Measurements from ENCODE around the gene C1R.

Gene C1R

GRCh38 chr12:7114851-7115250 is 22.6 kb upstream of the C1R start:
- H3K36me3 ChIP-seq (ENCODE audit: control insufficient read depth in 2 of 2, insufficient read depth in 1 of 2, low read length in 2 of 2), result peaks cover 0 to 3% of the 10 kb centered on the region in 2 experiments; a peak in 1 of 3 replicates
- ChIA-PET POLR2A (no interaction called here), CTCF (interaction anchor here (0.6 to 2.7 kb wide), 2 partner anchors 10 to 48 kb away, joined by 7 to 14 read pairs; no protein-coding TSS in a partner anchor)
- H3K27ac ChIP-seq (ENCODE audit: extremely low read depth, low read depth, low read length), result no peak overlapping the region
- no peak for TF ChIP-seq ZNF138 (tag by site-specific recombination; IDR thresholded peaks at IDR 0.05; ENCODE audit: borderline replicate concordance)
- TF ChIP-seq SP3 (tag by site-specific recombination; IDR thresholded peaks at IDR 0.05), result no peak
- TF ChIP-seq KLF10 (tag by site-specific recombination; IDR thresholded peaks at IDR 0.05), result no peak
- TF ChIP-seq EGR2 (tag by site-specific recombination; IDR thresholded peaks at IDR 0.05; ENCODE audit: low read depth), result no peak
- no peak for TF ChIP-seq ZNF366 (tag by site-specific recombination; conservative IDR thresholded peaks at IDR 0.05)
- no peak for TF ChIP-seq ZNF23 (tag by site-specific recombination; IDR thresholded peaks at IDR 0.05; ENCODE audit: borderline replicate concordance)
- no peak for TF ChIP-seq SCRT2 (tag by site-specific recombination; IDR thresholded peaks at IDR 0.05)
- TF ChIP-seq ZNF571 (tag by site-specific recombination; IDR thresholded peaks at IDR 0.05), result no peak
- no peak for TF ChIP-seq ZNF704 (tag by site-specific recombination; IDR thresholded peaks at IDR 0.05)
- no peak for TF ChIP-seq ZNF600 (tag by site-specific recombination; IDR thresholded peaks at IDR 0.05)
- TF ChIP-seq KLF8 (tag by site-specific recombination; IDR thresholded peaks at IDR 0.05), result no peak
- TF ChIP-seq ZBTB21 (tag by site-specific recombination; IDR thresholded peaks at IDR 0.05), result no peak
- no peak for TF ChIP-seq ZNF791 (tag by site-specific recombination; IDR thresholded peaks at IDR 0.05)
- TF ChIP-seq FEZF1 (tag by site-specific recombination; IDR thresholded peaks at IDR 0.05), result no peak
- TF ChIP-seq ZNF280D (tag by site-specific recombination; IDR thresholded peaks at IDR 0.05), result no peak
- no peak for TF ChIP-seq ZNF19 (tag by site-specific recombination; IDR thresholded peaks at IDR 0.05; ENCODE audit: low read depth)
- TF ChIP-seq ZNF280C (tag by site-specific recombination; IDR thresholded peaks at IDR 0.05), result no peak
- TF ChIP-seq ZNF555 (tag by site-specific recombination; conservative IDR thresholded peaks at IDR 0.05), result no peak
- no peak for TF ChIP-seq SALL2 (tag by site-specific recombination; IDR thresholded peaks at IDR 0.05; ENCODE audit: borderline replicate concordance)
- no peak for TF ChIP-seq ZNF292 (tag by site-specific recombination; IDR thresholded peaks at IDR 0.05; ENCODE audit: borderline replicate concordance, low read depth)
- H3K4me1 ChIP-seq (ENCODE audit: control insufficient read depth, insufficient read depth, low read length), result no peaks in the 10 kb centered on the region
- no peak overlapping the region for H3K4me3 ChIP-seq (ENCODE audit: low read depth, low read length)
- H3K9me3 ChIP-seq (ENCODE audit: control insufficient read depth, insufficient read depth, low read depth, low read length), result no peaks in the 10 kb centered on the region

- TF ChIP-seq ZNF221 (tag by site-specific recombination; IDR thresholded peaks at IDR 0.05; ENCODE audit: borderline replicate concordance) (no peak), ZBTB48 (tag by site-specific recombination; IDR thresholded peaks at IDR 0.05) (no peak), ZNF571 (tag by site-specific recombination; IDR thresholded peaks at IDR 0.05) (no peak)
- Histone ChIP-seq H3K9me3 (ENCODE audit: control insufficient read depth, insufficient read depth, low read depth, low read length) (no peaks in the 10 kb centered on the region), H3K4me1 (ENCODE audit: control insufficient read depth, insufficient read depth, low read length) (no peaks in the 10 kb centered on the region), H3K4me3 (ENCODE audit: low read depth, low read length) (no peak overlapping the region), H3K36me3 (ENCODE audit: control insufficient read depth in 2 of 2, insufficient read depth in 1 of 2, low read length in 2 of 2) (peaks cover 0 to 3% of the 10 kb centered on the region in 2 experiments; a peak in 1 of 3 replicates), H3K27ac (ENCODE audit: extremely low read depth, low read depth, low read length) (no peak overlapping the region)
- CTCF ChIA-PET, result interaction anchor here (0.6 to 4.0 kb wide), 21 partner anchors 9 to 777 kb away, joined by 3 to 46 read pairs (median 4); partner anchors contain the start of genes C12orf57, C1R and RNU7-1
- POLR2A ChIA-PET, result interaction anchor here (1.5 kb wide), 1 partner anchor 169 kb away, joined by 5 read pairs; no protein-coding TSS in a partner anchor
These were observed 21.8 kb upstream of the C1R start for GRCh38 chr12:7114008-7114407.
